ENCODE data around the gene CGB1.
A peak's percentile ranks its signal among the peaks of the same experiment; 100 is the strongest.

CGB1 gene

DNA sequence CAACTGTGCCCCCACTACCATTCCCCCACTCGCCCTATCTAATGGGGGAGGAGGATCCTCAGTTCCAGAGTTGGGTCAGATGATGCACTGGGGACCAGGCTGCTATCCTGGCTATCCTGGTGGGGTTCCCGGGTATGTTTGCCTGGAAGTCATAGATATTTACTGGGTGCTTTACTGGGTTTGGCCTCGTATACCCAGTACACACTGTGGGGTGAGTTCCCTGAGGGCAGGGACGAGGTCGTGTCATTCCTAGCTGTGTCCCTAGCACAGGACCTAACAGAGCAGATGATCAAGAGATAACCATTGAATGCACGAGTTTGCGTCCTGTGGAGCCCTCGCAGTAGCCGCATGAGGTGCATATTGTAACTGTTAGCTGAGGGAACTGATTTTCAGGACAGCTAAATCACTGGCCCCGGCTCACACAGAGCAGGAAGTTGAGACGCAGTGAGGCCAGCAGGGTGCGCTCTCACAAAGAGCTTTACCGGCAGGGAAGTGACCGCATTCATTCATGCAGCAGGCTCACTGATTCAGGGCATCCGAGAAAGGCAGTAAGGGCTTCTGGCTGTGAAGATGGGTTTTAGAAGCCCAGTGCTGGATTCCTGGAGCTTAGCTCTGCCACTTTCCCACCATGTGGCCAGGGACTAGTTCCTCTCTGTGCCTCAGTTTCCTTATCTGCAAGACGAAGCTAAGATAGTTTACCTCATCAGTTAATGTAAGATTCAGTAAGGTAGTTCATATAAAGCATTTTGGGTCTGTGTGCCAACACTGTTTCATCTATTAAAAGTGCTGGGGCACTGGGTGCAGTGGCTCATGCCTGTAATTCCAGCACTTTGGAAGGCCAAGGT is 37.0 kb downstream of the CGB1 start:
- DNase-seq (ENCODE audit: extremely low read depth in 1 of 2, low read depth in 1 of 2) = peak; percentile 39 to 51

DNA sequence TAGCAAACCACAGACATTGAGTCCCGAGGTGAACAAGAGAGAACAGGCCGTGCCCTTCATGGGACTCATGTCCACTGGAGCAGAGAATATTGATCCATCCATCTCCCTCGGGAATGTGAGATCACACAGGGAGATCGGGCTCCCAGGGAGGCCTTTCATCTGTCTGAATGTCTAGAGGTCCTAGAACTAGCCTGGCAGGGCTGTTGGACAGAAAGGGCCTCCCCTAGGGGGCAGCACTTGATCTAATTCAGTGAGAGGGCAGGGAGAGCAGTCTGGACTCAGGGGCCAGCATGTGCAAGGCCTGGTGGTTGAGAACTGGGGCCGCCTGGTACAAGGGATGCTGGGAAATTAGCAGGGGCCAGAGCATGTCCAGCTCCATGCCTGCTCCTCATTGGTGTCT is 38.7 kb downstream of the CGB1 start:
- DNase-seq (ENCODE audit: extremely low read depth in 1 of 2, low read depth in 1 of 2) = no peak

DNA sequence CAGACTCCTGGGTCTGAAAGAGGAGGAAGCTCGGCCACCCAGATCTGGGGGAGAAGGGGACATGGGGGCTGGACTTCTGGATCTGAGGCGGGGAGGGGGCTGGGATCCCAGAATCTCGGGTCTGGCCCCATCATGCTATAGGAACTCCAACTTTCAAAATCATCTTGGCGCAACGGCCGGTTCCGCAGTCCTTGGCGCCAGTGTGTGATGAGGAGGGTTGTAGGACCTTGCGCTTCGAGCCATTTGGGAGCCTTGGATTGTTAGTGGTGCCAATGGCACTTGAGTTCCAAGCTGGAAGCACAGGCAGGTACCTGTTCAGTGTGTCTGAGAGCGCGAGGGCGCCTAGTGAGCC is 42.7 kb downstream of the CGB1 start:
- no peak for DNase-seq (ENCODE audit: extremely low read depth in 1 of 2, low read depth in 1 of 2)

DNA sequence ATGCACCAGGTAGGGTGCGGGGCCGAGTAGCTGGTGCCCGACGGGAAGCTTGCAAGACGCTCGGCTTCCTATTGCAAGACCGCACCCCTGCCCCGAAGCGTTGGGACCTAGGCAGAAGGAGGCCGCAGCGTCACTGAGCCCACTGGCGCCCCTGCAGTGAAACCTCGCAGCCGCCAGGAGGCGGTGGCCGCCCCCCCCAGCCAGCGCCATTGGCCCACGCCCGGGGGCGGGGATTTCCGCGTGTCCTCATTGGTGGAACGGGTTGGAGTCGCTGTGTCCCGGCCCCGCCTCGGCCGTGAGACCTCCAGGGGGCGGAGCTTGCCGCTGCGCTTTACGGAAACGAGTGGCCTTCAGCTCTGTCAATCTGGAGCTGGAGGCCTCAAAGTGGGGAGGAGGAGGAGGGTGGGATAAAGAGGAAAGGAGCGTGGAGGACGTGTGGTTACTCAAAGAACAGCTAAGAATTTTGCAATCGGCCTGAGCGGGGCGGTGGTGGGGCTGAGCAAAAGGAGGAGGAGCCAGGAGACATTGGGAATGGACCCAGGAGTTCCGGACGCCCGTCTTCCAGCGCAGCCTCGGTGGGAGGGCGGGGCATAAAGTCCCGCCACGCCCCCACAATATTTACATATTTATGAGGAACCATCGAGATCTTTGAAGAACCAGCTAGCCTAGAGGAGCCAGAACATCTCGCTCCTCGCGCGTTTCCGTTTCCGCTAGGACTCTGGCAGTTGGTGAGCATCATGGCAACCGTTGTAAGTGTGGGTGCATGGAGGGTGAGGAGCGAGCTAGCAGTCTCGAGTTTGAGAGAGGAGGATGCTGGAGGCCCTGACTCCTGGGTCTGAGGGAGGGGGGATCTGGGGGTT is 43.3 kb downstream of the CGB1 start, which contains the start of the genes GYS1 and RUVBL2:
GYS1 (minus strand) TSS at position 135 of the 860 bp plus-strand sequence. CDS start 197 bp downstream, outside the sequence.
RUVBL2 (plus strand) TSS at position 713 of the 860 bp plus-strand sequence; CDS start at position 738, 25 bp downstream.
- DNase-seq (ENCODE audit: extremely low read depth in 1 of 2, low read depth in 1 of 2) = peak; percentile 98

GRCh38 chr19:48992581-48993174 is 44.0 kb downstream of the CGB1 start:
- no peak for DNase-seq (ENCODE audit: extremely low read depth in 1 of 2, low read depth in 1 of 2)

DNA sequence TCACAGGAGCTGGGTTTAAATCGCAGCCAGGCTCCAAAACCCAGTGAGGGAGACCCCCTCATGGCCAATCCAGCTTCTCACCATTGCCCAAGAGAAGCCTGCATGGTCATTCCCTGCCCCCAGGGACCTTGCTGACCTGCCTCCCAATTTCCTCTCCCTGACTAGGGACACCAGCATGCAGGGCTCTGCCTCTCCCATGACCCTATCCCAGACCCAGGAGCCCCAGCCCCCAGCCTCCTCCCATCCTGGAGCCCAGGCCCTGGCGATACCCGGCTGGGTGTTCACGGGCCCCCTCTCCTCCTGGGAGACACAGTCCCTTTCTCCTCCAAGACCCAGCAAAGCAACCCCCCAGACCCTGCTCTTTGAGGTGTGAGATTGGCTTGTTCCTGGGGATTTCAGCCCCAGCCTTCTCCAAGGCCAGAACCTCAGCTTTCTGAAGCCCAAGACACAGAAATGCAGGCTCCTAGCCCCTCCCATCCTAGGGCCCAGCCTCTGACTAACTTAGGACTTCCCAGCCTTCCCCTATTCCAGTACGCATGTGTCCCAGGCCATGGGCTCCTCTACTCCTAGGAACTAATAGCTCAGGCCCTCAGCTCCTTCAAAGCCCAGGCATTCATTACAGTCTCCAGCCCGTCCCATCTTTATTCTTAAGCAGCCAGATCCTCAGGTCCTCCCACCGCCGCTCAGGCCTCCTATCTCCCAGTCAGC is 44.7 kb downstream of the CGB1 start:
- no peak for DNase-seq (ENCODE audit: extremely low read depth in 1 of 2, low read depth in 1 of 2)

GRCh38 chr19:48991011-48991609 is 45.6 kb downstream of the CGB1 start:
- no peak for DNase-seq (ENCODE audit: extremely low read depth in 1 of 2, low read depth in 1 of 2)

- no peak for DNase-seq (ENCODE audit: extremely low read depth in 1 of 2, low read depth in 1 of 2)
Observed at GRCh38 chr19:48990400-48990799, 46.3 kb downstream of the CGB1 start.

- DNase-seq (ENCODE audit: extremely low read depth in 1 of 2, low read depth in 1 of 2) = no peak
Observed at GRCh38 chr19:48989701-48990291, 46.9 kb downstream of the CGB1 start.

DNA sequence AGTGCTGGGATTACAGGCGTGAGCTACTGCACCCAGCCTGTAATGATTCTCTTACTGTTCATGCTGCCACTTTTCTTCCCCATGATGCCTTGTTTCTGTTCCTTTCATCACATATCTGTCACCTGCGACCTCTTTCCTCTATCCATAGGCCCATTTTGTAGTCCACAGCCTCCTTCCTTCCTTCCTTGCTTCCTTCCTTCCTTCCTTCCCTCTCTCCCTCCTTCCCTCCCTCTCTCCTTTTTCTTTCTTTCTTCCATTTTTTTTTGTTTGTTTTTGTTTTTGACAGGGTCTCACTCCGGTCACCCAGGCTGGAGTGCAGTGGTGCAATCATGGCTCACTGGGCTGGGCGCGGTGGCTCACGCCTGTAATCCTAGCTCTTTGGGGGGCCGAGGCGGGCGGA is 47.8 kb downstream of the CGB1 start:
- no peak for DNase-seq (ENCODE audit: extremely low read depth in 1 of 2, low read depth in 1 of 2)

DNA sequence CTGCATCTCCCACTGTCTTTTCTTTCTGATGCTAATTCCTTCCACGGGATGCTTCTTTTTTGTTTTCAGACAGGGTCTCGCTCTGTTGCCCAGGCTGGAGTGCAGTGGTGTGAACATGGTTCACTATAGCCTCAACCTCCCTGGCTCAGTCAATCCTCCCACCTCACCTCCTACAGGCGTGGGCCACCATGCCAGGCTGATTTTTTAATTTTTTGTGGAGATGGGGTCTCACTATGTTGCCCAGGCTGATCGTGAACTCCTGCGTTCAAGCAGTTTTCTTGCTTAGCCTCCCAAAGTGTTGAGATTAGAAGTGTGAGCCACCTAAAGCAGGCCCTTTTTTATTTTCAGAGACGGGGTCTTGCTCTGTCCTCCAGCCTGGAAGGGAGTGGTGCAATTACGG is 48.4 kb downstream of the CGB1 start:
- no peak for DNase-seq (ENCODE audit: extremely low read depth in 1 of 2, low read depth in 1 of 2)

DNA sequence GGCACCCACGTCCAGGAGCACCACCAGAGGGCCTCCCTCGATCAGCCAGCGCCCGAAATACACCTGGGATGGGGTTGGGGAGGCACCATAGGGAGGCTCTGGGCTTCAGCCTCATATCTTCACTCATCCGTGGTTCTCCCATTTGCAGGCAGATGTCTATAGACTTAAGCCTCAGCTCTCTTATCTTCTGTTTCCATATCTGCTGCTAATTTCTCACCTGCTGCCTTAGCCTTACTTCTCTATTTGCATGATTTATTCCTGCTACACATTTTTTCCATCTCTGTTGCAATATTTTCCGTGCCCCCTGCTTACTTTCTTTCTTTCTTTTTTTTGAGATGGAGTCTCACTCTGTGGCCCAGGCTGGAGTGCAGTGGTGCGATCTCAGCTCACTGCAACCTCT is 49.4 kb downstream of the CGB1 start:
- no peak for DNase-seq (ENCODE audit: extremely low read depth in 1 of 2, low read depth in 1 of 2)

GRCh38 chr19:48986211-48986610 is 50.5 kb downstream of the CGB1 start:
- DNase-seq (ENCODE audit: extremely low read depth in 1 of 2, low read depth in 1 of 2) = no peak

DNA sequence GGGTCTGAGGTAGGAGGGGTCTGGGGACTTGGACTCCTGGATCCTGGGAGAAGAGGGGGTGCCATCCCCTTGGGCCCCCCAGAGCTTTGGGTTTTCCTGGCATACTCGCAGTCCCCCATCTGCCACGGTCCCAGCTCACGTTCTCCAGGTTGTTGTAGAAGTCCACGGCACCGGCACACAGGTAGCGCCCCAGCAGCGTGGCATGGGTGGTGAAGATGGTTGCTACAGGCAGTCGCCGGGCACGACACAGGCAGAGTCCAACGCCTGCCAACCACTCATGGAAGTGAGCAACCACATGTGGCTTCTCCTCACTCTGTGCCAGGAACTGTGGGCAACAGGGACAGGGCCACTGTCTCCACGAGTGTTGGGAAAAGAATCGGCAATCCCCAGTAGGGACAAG is 51.0 kb downstream of the CGB1 start:
- no peak for DNase-seq (ENCODE audit: extremely low read depth in 1 of 2, low read depth in 1 of 2)

All from activated CD8-positive, alpha-beta memory T cell treated with anti-CD3 and anti-CD28 coated beads for 1 hour (primary cell).